HG03280 (cell line): ENCODE results near the gene ZNF101.
A peak's percentile ranks its signal among the peaks of the same experiment; 100 is the strongest.

ENCODE experiments used
- ATAC-seq: cut with Tn5 transposase; IDR thresholded peaks from one replicate; pipeline ENCODE4 v1.9.1; 2021; ENCODE audit warnings: mild to moderate bottlenecking, moderate library complexity; ENCODE audit not compliant: unreplicated experiment

Gene ZNF101

DNA sequence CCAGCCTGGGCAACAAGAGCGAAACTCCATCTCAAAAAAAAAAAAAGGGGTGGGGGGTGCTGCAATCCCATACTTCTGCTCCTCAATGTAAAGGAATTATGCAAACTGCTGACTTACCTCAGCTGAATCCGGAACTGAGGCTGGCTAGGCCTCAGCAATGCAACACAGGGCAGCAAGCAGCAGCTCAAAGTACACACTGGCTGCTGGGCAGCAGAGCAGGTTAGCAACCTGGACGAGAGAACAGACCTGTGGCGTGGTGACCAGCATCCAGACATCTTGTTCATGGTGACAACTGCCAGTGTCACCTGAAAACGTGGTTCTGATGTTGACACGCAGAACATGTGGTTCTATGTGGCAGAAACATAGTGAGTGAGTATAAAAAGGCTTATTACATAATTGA is 36.2 kb downstream of the ZNF101 start:
- ATAC-seq, result no peak

DNA sequence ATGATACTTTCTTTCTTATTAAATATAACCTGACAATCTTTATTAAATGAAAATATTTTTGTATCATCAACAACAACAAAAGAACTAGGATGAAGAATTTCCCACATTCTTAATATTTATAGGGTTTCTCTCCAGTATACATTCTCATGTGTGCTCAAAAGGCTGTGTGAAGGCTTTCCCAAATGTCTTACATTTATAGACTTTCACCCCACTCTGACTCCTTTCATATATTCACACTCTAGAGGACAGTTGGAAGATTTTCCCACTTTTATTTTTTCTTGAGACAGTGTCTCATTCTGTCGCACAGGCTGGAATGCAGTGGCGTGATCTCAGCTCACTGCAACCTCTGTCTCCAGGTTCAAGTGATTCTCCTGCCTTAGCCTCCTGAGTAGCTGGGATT is 41.9 kb downstream of the ZNF101 start:
- no peak for ATAC-seq

DNA sequence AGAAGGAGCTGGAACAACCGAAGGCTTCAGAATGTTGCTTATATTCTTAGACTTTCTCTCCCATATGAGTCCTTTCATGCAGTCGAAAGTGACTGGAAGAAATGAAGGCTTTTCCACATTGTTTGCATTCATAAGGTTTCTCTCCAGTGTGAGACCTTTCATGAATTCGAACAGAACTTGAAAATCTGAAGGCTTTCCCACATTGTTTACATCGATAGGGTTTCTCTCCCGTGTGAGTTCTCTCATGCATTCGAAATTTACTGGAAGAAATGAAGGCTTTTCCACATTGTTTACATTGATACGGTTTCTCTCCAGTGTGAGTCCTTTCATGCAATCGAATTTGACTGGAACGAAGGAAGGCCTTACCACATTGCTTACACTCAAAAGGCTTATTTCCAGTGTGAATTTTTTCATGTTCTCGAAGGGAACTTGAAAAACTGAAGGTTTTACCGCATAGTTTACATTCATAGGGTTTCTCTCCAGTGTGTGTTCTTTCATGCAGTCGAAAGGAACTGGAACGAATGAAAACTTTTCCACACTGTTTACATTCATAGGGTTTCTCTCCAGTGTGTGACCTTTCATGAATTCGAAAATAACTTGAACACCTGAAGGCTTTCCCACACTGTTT is 42.8 kb downstream of the ZNF101 start:
- ATAC-seq, result no peak

DNA sequence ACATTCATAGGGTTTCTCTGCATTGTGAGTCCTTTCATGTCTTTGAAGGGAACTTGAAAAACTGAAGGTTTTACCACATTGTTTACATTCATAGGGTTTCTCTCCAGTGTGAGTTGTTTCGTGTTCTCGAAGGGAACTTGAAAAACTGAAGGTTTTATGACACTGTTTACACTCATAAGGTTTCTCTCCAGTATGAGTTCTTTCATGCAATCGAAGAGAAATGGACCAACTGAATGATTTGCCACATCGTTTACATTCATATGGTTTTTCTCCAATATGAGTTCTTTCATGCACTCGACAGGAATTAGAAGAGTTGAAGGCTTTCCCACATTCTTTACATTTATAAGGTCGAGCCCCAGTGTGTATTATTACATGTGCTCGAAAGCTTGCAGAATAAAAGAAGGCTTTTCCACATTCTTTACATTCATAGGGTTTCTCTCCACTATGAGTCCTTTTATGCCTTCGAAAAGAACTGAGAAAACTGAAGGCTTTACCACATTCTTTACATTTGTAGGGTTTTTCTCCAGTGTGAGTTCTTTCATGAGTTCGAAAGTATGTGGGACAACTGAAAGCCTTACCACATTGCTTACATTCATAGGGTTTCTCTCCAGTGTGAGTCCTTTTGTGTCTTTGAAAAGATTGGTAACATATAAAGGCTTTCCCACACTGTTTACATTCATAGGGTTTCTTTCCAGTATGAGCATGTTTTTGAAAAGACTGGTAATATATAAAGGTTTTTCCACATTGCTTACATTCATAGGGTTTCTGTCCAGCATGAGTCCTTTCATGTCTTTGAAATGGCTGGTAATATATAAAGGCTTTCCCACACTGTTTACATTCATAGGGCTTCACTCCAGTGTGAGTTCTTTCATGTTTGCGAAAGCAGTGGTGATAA is 43.5 kb downstream of the ZNF101 start:
- no peak for ATAC-seq

DNA sequence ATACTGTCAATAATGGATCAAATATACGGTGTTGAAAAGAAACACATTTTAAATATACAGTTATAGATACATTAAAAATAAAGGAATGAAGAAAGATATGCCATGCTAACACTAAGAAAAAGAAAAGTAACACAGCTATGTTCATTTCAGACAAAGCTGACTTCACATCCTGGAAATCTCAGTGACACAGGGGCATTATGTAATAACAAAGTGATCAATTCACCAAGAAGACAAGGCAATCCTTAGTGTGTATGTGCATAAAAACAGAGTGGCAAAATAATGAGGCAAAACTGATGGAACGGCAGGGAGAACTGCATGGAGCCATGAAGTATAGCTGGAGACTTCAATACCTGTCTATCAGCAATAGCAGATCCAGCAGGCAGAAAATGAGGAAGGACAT is 51.2 kb downstream of the ZNF101 start:
- ATAC-seq, result no peak

GRCh38 chr19:19721896-19722295 is 53.3 kb downstream of the ZNF101 start:
- ATAC-seq, result no peak

DNA sequence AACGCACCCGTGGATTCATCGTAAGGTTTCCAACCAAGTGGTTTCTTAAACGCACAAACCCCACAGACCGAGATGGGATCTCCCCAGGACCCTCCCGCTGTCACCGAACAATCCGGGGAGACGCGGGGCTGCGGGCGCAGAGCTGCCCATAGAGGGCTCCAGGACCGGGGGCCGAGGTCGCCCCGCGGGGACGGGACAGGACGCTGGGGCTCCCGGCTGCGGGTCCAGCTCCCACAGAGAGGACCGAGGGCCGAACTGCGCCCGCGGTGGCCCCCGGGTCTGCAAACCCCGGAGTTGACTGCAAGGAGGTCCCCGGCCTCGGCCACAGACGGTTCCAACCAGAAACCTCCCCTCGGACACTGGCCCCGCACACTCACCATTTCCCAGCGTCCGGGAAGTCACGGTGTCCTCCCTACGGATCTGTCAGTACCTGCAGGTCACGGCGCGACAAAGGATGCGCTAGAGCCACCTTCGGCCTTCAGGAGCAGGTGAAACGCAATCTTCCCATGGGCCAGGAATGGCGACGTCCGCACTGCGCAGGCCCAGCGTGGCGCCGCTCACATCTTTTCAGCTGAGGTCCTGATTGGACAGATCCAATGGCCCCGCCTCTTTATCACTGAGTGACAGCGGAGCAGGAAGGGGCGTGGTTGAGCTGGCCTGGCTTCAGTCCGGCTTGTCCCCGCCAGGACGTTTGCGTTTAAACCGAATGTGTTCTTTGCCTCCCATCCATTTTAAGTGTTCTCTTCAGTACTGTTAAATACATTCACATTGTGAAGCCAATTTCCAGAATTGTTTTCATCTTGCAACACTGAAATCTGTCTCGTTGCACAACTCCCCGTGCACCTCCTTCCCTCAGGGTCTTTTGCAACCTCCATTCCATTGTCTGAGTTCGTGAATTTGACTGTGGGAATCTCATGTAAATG is 64.2 kb downstream of the ZNF101 start, which contains the start of gene ZNF14:
Gene ZNF14, minus strand, starts transcription at position 534 of the 923 bp plus-strand sequence. Its CDS starts 154 bp downstream, at position 380.
- peak; percentile 99 for ATAC-seq
